HG03469 (cell line): Measurements from ENCODE around the gene CBLB.

ENCODE experiments used
- ATAC-seq: cut with Tn5 transposase; IDR thresholded peaks from one replicate; pipeline ENCODE4 v1.9.1; 2021; ENCODE audit warnings: mild to moderate bottlenecking, moderate library complexity, moderate number of reproducible peaks; ENCODE audit not compliant: unreplicated experiment

Gene CBLB

GRCh38 chr3:105791919-105792786 is 76.7 kb downstream of the CBLB start:
- no peak for ATAC-seq

GRCh38 chr3:105791131-105791530 is 77.7 kb downstream of the CBLB start:
- ATAC-seq: no peak

GRCh38 chr3:105790534-105790933 is 78.3 kb downstream of the CBLB start:
- ATAC-seq: no peak

GRCh38 chr3:105788593-105788992 is 80.2 kb downstream of the CBLB start:
- no peak for ATAC-seq

DNA sequence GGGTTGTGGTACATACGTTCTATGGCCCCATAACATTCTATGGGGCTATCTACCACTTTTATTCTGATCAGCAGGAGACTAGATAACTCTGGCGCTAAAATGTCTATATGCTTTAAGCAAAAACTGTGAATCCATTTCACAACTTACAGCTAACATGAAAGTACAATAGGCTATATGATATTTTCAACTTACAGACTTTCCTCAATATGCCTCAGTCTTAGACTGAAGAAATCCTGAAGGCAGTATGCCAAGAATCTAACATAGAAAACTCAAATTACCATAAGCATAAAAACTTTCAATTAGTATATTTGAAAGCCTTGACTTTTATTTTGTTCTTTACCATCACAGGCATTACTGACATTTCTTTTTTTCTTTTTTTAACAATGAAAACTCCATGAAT is 81.4 kb downstream of the CBLB start:
- no peak for ATAC-seq

DNA sequence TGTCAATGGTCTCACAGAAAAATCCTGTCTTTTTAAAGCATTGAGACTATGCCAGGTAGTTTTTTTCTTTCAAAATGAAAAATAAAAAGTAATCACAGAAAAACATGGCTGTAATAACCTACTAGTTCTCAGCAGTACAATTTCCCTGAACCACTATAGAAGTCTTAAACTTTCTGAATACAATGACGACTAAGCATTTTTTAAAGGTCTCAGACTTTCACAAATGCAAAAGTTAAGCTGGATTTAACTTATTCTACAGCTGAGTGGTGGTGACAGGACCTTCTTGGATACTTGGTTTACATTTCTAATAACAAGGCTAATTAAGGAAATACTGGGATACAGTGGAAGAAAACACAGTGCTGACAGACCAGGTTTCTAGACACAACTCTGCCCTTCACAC is 81.8 kb downstream of the CBLB start:
- ATAC-seq: no peak

GRCh38 chr3:105786241-105786640 is 82.6 kb downstream of the CBLB start:
- ATAC-seq: no peak

- no peak for ATAC-seq
Measured at GRCh38 chr3:105785803-105786202, 83.0 kb downstream of the CBLB start.

- ATAC-seq: no peak
Measured at GRCh38 chr3:105783631-105784030, 85.2 kb downstream of the CBLB start.

GRCh38 chr3:105781871-105782270 is 86.9 kb downstream of the CBLB start:
- ATAC-seq: no peak

- no peak for ATAC-seq
Measured at GRCh38 chr3:105780107-105780506, 88.7 kb downstream of the CBLB start.

DNA sequence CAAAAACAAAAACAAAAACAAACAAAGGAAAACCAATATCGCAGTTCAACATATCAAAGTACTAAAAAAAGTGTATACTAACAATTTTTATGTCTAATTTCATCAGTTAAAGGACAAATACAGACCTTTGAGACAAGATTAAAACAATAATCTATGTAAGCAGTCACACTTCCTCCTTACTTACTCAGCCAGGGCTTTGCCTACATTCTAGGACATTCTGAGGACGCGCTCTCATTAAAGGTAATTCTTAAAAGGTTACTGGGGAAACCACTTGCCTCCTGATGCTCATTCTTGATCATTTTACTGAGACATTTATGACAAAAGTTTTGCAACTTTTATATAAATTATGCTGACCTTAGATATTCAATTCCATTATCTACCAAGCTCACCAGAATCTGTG is 93.4 kb downstream of the CBLB start:
- ATAC-seq: no peak

DNA sequence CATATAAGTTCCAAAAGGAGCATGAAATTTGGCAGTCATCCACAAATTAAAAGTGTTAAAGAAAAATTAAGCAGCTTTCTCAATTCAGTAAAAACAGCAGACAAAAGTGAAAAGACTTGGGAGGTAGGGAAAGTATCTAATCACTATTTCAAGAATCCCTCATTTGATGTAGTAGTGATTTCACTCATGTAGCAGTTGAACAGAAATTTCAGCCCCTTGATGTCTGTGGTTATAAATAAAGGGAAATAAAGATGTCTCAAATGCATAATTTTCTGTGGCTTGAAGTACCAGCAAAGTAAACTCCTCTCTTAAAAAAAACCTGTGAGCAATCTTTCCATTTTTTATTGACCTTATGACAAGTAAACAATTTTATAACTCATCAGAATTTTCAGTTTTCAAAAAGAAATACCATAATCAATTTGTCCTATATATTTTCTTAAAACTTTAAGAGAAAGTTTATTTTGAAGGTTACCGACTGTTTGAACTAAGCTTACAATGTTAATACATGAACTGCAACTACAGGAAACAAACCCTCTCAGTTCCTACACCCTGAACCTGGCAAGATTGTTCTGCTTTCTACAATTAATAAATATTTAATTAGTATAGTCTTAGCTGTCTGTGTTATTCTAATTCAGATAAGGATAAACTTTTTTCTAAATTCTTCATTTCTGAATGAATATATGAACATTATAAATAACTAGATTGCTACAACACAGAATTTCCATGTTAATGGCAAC is 94.2 kb downstream of the CBLB start:
- ATAC-seq: no peak

DNA sequence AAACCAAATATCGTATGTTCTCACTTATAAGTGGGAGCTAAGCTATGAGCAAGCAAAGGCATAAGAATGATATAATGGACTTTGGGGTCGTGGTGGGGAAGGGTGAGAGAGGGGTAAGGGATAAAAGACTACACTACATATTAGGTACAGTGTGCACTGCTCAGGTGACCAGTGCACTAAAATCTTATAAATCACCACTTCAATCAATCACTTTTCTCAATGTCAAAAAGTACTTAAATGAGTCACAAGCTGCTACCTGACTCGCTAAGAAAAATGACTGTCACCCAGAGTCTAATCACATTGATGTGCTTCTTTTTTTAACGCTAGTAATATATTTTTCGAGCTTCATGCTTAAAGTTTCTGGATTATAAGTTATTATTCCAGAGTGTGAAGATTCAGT is 95.5 kb downstream of the CBLB start:
- no peak for ATAC-seq

DNA sequence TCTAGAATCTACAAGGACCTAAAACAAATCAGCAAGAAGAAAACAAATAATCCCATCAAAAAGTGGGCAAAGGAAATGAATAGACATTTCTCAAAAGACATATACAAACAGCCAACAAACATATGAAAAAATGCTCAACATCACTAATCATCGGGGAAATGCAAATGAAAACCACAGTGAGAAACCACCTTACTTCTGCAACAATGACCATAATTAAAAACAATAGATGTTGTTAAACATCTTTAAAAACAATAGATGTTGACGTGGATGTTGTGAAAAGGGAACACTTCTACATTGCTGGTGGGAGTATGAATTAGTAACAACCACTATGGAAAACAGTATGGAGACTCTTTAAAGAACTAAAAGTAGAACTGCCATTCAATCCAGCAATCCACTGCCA is 96.2 kb downstream of the CBLB start:
- ATAC-seq: no peak

DNA sequence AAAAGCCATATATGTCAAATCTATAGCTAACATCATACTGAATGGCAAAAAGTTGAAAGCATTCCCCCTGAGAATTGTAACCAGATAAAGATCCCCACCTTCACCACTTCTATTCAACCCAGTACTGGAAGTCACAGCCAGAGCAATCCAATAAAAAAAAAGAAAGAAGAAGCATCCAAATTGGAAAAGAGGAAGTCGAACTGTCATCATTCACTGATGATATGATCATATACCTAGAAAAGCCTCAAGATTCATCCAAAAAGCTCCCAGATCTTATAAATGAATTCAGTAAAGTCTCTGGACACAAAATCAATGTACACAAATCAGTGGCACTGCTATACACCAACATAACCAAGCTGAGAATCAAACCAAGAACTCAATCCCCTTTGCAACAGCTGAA is 97.4 kb downstream of the CBLB start:
- ATAC-seq: no peak

GRCh38 chr3:105770410-105770809 is 98.4 kb downstream of the CBLB start:
- no peak for ATAC-seq

DNA sequence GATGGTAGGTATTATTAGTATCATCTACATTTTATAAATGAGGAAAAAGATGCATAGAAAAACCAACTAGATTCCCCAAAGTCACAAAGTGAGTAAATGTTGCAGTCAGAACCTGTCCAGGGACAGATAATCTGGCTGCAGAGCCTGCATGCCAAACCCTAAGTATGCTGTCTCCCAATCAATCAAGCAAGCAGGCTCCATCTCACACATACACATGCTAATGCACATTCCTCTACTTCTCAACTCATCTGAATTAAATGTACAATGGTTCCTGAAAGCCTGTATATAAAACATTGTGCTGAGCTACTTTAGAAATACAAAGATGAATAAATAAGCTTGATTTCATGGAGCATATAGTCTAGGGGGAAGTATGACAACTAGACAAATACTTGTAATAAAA is 101.0 kb downstream of the CBLB start:
- ATAC-seq: no peak

GRCh38 chr3:105767216-105767615 is 101.6 kb downstream of the CBLB start:
- ATAC-seq: no peak

GRCh38 chr3:105765308-105765639 is 103.5 kb downstream of the CBLB start:
- ATAC-seq: no peak

GRCh38 chr3:105764378-105765307 is 104.2 kb downstream of the CBLB start:
- no peak for ATAC-seq
